Hematopoietic multipotent progenitor cell treated with erythropoietin and hydrocortisone succinate and interleukin-3 and kit ligand, for 17 days (in vitro differentiated cells): ENCODE data around the gene TEAD2.
A peak's percentile ranks its signal among the peaks of the same experiment; 100 is the strongest.
"Not testable (repeated sequence)": the region's sequence is repeated elsewhere in the genome, so short reads cannot be mapped to it uniquely, and the experiment has no call there.

ENCODE experiments used
- DNase-seq: peaks from one replicate; pipeline ENCODE4 v3.0.0-alpha.2; 2015; ENCODE audit warnings: low spot score

Gene TEAD2

DNA sequence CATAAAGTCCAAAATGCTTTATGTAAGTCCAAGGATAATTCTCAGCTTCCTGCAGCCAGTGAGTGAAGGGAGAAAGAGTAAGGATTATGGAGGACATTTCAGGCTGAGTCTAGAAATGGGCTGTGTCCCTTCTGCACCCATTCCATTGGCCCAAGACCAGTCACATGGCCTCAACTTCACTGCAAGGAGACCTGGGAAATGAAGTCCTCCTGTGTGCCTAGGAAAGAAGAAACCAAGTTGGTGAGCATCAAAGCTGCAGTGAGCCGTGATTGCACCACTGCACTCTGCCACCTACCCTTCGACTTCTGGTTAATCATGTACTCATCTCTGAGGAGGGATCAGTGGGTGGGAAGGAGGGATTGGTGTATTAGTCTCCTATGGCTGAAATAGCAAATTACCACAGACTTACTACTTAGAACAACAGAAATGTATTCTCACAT is 30.6 kb downstream of the TEAD2 start:
- no peak for DNase-seq

GRCh38 chr19:49331187-49331586 is 31.0 kb downstream of the TEAD2 start:
- not testable (repeated sequence) for DNase-seq

DNA sequence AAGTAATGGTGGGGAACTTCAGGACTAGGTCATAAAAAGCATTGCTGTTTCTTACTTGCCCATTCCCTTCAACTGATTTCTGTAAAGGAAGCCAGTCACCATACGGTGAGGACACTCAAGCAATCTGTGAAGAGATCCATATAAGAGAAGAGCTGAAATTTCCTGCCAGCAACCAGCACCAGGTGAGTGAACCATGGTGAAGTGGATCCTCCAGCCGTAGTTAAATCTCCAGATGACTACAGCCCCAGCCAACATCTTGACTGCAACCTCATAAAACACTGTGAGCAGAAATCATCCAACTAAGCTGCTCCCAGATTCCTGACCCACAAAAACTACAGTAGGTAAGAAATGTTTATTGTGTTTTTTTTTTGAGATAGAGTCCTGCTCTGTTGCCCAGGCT is 33.5 kb downstream of the TEAD2 start:
- DNase-seq: no peak

GRCh38 chr19:49327878-49328544 is 34.2 kb downstream of the TEAD2 start:
- DNase-seq: peak; percentile 15

DNA sequence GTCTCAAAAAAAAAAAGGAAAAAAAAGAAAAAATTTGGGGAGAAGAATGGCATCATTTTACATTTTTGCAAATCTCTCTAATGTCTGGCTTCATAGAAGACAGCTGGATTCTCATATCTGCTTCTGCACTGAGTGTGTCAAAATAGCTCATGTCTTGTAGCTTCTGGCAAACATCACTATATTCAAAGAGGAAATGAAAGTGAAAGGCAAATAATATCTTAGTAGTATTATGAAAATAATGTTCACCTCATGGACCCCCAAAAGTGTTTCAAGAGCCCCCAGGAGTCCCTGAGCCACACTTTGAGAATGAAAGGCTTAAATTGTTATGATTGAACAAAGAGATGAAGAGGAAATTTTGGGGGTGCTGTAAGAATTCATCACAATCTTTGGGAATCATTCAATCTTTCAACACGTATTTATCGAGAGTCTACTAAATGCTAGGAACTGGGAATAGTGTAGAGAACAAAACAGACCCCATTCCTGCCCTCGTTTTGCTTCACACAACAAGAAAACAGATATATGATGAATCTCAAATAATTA is 36.0 kb downstream of the TEAD2 start:
- no peak for DNase-seq

DNA sequence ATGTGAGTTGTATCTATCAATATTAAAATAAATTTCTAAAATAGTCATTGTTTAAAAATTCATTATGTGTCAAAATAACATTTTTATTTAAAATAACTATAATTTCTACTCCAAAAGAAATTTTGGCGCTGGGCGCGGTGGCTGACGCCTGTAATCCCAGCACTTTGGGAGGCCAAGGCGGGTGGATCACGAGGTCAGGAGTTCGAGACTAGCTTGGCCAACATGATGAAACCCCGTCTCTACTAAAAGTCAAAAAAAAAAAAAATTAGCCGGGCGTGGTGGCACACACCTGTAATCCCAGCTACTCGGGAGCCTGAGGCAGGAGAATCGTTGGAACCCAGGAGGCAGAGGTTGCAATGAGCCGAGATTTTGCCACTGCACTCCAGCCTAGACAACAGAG is 36.5 kb downstream of the TEAD2 start:
- DNase-seq: not testable (repeated sequence)

- no peak for DNase-seq
Measured at GRCh38 chr19:49324801-49325576, 37.2 kb downstream of the TEAD2 start, which contains the start of gene SLC6A16. TSS of gene SLC6A16 (minus strand) at chr19:49325191. CDS start at chr19:49311347, 13,844 bp downstream.

GRCh38 chr19:49318296-49318695 is 43.9 kb downstream of the TEAD2 start:
- DNase-seq: no peak

- no peak for DNase-seq
Measured at GRCh38 chr19:49316284-49316683, 45.9 kb downstream of the TEAD2 start.

DNA sequence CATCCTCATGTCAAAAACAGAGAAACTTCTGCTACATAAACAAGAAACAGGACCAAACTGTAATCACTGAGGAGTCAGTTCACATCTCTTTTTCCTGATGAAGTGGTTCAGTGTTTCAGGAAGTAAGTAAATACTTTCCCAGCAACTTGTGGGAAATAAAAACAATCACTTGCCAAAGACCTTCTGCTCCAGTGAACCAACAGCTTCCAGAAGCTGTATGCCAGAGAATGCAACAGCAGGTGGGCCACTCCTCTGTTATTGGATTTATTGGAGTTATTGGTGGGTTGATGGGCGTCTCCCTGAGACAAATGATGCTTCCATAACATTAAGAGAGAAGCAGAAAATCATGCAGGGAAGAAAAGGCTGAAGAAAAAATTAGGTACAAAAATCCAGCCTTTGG is 47.1 kb downstream of the TEAD2 start:
- no peak for DNase-seq

DNA sequence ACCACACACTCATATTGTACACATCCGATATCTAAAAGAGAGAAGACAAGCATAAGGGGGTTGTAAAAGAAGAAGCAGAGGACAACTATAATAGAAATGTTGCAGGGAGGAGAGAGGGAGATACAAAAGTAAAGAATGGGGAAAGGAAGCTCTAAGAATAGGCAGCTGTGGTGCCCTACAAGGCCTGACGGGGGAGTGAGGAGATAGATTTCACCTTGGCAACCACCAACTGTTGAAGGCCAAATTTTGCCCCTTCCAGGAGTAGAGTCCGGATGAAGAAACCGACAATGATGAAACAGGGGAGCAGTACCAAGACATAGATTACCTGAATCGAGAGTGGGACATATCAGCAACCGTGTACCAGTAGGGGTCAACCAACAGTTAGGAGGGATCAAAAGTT is 53.1 kb downstream of the TEAD2 start:
- DNase-seq: no peak

- not testable (repeated sequence) for DNase-seq
Measured at GRCh38 chr19:49306734-49307133, 55.5 kb downstream of the TEAD2 start.

DNA sequence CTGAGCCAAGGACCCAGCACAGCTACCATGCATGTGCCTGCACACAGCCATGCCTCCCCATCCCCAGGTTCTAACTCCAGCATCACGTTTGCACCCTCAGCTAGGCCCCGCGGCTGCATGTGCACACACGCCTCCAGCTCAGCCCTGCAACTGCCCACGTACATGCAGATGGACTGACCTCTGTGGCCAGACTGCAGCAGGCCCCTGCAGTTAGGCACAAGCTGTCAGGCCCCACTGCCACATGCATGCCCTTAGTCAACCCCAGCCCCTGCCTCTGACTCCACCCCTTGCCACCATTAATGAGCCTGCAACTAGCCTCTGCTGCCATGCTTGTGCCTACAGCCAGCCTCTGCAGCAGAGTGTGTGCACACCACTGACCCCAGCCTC is 60.4 kb downstream of the TEAD2 start:
- DNase-seq: no peak

DNA sequence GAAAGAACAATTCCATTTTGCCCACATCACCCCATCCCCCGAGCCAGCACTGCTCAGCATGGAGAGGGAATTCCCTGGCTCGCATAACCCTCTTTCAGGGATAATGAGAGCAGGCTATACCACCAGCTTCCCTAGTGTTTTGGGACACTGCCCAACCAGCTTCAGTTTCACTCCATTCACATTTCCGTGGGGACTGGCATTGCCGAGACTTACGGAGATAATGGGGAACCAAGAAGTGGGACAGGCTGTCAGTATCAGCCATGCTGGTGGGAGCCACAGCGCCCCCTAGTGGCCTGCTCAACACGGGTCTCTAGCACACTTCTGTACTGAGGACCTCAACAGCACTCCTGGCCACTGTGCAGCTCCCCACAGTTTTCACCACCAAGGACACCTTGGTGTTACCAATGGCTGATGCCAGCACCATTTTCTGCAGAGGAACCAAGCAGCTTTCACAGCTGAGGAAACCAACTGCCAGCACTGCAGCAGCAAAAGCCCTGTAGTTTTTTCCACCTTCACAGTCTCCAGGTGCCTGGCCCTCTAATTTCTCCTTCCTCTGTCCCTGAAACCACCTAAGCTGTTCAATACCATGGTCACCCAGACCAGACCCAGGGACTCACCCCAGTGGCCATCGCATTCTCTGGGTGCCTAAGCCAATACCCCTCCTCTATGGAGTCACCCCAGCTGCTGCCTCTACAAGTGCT is 60.9 kb downstream of the TEAD2 start:
- peak; percentile 72 for DNase-seq

- DNase-seq: not testable (repeated sequence)
Measured at GRCh38 chr19:49298653-49299052, 63.6 kb downstream of the TEAD2 start.

GRCh38 chr19:49297403-49297802 is 64.8 kb downstream of the TEAD2 start:
- no peak for DNase-seq

GRCh38 chr19:49295208-49295880 is 66.9 kb downstream of the TEAD2 start:
- DNase-seq: no peak

- DNase-seq: no peak
Measured at GRCh38 chr19:49294401-49294800, 67.8 kb downstream of the TEAD2 start.
